Retinal pigment epithelial cell (primary cell): ENCODE results near the gene ANKRD31.
"Not testable (repeated sequence)": the region's sequence is repeated elsewhere in the genome, so short reads cannot be mapped to it uniquely, and the experiment has no call there.

Source experiments
- DNase-seq: peaks from one replicate; pipeline ENCODE4 v3.0.0-alpha.2; 2010; ENCODE audit warnings: low read depth
- H3K4me3 ChIP-seq: 2 replicates; pipeline ENCODE4 v1.5.1; 2011; ENCODE audit warnings: mild to moderate bottlenecking, low read length, control low read depth, moderate library complexity
- TF ChIP-seq, protein P1 (sequence below): conservative IDR thresholded peaks from 2 replicates; pipeline ENCODE4 v1.5.1; 2011; ENCODE audit warnings: low read depth, low read length, control low read depth, inconsistent platforms

The ANKRD31 gene

DNA sequence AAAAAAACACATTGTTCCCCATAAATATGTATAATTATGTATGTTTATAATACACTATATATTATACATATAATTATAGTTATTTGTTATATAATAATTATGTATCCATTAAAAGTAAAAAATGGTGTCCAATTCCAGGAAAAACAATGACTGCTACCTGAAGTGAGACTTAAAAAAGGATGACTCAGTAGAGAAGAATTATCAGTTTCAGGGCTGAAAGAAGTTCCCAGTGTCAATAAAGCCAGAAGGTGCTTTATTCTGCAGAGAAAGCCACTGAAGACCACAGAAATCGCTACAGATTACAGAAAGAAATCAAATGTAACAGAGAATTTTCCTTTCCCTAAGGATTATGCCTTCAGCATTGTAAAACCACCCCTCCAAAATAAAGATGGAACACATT lies 50.9 kb downstream of the ANKRD31 start:
- no peak for DNase-seq
- no peak overlapping the region for H3K4me3 ChIP-seq
- TF ChIP-seq, protein P1, sequence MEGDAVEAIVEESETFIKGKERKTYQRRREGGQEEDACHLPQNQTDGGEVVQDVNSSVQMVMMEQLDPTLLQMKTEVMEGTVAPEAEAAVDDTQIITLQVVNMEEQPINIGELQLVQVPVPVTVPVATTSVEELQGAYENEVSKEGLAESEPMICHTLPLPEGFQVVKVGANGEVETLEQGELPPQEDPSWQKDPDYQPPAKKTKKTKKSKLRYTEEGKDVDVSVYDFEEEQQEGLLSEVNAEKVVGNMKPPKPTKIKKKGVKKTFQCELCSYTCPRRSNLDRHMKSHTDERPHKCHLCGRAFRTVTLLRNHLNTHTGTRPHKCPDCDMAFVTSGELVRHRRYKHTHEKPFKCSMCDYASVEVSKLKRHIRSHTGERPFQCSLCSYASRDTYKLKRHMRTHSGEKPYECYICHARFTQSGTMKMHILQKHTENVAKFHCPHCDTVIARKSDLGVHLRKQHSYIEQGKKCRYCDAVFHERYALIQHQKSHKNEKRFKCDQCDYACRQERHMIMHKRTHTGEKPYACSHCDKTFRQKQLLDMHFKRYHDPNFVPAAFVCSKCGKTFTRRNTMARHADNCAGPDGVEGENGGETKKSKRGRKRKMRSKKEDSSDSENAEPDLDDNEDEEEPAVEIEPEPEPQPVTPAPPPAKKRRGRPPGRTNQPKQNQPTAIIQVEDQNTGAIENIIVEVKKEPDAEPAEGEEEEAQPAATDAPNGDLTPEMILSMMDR, result no peak

DNA sequence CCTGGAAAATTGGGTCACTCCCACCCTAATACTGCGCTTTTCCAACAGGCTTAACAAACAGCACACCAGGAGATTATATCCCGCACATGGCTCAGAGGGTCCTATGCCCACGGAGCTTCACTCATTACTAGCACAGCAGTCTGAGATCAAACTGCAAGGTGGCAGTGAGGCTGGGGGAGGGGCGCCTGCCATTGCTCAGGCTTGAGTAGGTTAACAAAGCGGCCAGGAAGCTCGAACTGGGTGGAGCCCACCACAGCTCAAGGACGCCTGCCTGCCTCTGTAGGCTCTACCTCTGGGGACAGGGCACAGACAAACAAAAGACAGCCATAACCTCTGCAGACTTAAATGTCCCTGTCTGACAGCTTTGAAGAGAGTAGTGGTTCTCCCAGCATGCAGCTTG lies 60.7 kb downstream of the ANKRD31 start:
- not testable (repeated sequence) for H3K4me3 ChIP-seq, DNase-seq

DNA sequence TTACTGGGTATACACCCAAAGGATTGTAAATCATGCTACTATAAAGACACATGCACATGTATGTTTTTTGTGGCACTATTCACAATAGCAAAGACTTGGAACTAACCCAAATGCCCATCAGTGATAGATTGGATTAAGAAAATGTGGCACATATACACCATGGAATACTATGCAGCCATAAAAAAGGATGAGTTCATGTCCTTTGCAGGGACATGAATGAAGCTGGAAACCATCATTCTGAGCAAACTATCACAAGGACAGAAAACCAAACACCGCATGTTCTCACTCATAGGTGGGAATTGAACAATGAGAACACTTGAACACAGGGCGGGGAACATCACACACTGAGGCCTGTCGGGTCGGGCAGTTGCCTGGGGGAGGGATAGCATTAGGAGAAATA lies 61.8 kb downstream of the ANKRD31 start:
- not testable (repeated sequence) for DNase-seq, H3K4me3 ChIP-seq

DNA sequence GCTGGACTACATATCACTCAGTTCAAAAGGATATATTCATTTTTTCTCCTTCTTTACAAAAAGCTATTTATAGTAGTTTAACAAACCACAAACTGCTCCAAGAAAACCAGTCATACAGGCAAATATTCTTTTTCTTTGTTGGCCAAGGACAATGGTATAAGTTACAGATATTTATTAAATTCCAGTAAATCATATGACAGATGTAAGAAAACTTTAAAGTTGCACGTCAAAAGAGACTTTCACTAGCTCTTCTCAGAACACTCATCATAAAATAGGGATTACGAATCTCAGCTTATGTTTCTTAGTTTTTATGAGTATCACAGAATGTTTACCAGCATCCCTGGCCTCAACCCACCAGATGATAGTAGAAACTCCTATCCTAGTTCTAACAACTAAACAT lies 67.2 kb downstream of the ANKRD31 start:
- DNase-seq, result no peak
- TF ChIP-seq, protein P1, result no peak
- no peak overlapping the region for H3K4me3 ChIP-seq

DNA sequence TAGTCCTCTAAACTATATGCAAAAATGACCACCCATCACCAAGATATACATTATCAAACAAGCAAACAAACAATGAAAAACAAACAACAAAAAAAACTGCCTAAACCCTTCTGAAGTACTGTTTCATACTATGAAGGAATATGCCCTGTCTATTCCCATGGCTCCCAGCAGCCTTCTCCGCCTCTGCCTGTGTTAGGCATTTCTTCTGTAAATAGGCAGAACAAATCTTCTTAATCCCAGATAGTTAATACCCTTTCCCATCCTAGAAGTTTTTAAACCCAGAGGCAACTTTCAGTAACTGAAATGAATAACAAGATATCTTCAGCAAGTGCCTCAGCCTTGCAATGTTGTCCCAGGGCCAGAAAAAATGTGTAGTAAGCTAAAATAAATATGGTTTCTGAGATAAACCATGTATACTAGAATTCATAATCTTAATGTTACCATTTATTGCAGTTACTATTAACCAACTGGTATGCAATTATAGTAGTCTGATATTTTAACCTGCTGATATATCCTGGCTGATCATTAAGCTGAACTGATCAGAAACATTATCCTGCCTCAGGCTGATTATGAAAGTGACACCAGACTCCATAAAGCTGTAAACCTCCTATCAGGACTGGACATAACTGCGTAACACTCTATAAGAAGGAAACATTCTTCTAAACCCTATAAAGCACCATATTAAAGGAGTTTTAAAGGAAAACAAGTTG lies 68.5 kb downstream of the ANKRD31 start:
- TF ChIP-seq, protein P1, result no peak
- H3K4me3 ChIP-seq, result no peak overlapping the region

DNA sequence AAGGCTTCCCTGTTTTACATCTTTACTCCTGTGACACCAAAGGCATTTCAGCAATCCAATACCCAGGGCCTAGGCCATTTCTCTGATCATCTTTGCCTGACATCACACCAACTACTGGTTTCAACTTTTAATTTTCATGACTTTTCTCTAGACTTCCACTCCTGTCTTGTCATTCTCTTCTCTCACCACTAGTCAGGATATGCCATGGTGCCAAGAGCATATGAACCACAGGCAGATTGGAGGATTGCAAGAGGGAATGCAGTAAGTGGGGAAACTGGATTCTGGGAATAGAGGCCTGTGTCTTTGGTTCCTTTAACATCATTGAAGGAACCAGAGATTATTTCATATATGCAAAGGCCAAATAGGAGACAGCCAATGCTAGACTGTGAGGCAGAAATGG lies 69.3 kb downstream of the ANKRD31 start:
- no peak for DNase-seq
- H3K4me3 ChIP-seq, result no peak overlapping the region
- TF ChIP-seq, protein P1, result peak; percentile 22

More for the DNA sequence above, 68.5 kb downstream of the ANKRD31 start:
- DNase-seq, result no peak

DNA sequence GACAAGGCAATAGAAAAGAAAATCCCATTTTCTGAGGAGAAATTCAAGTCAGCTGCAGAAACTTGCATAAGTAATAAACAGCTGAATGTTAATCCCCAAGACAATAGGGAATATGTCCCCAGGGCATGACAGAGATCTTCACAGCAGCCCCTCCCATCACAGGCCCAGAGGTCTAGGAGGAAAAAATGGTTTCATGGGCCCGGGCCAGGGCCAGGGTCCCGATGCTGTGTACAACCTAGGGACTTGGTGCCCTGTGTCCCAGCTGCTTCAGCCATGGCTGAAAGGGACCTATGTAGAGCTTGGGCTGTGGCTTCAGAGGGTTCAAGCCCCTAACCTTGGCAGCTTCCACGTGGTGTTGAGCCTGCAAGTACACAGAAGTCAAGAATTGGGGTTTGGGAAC lies 75.2 kb downstream of the ANKRD31 start:
- not testable (repeated sequence) for DNase-seq, H3K4me3 ChIP-seq

DNA sequence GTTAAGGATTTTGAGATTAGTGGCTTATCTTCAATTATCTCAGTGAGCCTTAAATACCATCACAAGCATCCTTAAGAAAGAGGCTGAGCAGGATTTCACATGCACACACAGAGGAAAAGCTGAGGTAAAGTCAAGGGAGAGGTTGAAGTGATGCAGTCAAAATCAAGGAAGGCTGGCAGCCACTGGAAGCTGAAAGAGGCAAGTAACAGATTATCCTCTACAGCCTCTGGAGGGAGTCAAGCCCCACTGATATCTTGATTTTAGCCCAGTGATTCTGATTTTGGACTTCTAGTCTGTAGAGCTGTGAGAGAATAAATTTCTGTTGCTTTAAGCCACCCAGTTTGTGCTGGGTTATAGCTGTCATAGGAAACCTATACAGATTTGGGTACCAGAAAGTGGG lies 80.1 kb downstream of the ANKRD31 start:
- no peak for DNase-seq
- no peak overlapping the region for H3K4me3 ChIP-seq
- TF ChIP-seq, protein P1, result no peak

DNA sequence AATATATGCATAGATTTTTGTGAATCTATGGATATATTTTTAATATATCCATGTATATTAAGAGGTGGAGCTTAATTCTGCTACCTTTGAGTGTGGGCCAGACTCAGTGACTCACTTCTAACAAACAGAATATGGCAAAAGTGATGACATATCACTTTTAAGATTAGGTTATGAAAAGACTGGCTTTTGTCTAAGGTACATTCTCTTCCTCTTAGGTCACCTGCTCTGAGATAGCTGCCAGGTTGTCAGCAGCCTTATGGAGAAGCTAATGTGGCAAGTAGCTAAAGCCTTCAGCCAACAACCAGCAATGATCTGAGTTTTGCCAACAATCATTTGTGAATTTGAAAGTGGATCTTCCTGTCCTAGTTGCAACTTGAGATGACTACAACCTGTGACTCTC lies 83.8 kb downstream of the ANKRD31 start:
- TF ChIP-seq, protein P1, result no peak
- H3K4me3 ChIP-seq, result no peak overlapping the region
- DNase-seq, result no peak
